SH-SY5Y (cell line): Measurements from ENCODE around the gene TP63.

Experiments used
- GATA2 ChIP-seq: IDR thresholded peaks from 2 replicates; pipeline ENCODE4 v1.6.1; 2011; ENCODE audit warnings: mild to moderate bottlenecking, low read depth, low read length
- GATA3 ChIP-seq: IDR thresholded peaks from 2 replicates; pipeline ENCODE4 v1.6.1; 2011; ENCODE audit warnings: low read depth, mild to moderate bottlenecking, low read length, moderate library complexity

DNA sequence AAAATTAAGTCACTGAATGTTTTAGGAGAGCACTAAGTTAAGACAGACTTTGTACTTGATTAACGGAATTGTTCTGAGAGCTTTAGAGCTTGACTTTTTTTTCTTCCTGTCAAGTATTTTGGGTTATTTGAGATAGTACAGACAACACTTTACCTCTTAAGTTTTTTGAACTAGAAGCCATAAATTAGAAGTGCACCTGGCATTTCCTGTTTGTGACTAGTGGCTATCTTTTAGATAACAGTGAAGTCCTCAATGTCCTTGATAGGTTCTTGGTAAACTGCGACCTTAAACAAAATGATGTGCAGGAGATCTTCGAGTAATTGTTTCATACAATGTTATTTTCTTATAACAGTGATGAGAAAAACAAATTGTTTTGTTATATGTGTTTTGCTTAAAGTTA, 213.9 kb downstream of the TP63 start:
- TF ChIP-seq GATA2 (no peak), GATA3 (no peak)
